ENCODE results near the gene ASAH2.

- TF ChIP-seq CTCF (IDR thresholded peaks at IDR 0.05) (no peak), EZH2 (IDR thresholded peaks at IDR 0.05; ENCODE audit: borderline replicate concordance, insufficient read depth, low read depth, low read length, poor library complexity, severe bottlenecking) (no peak)
Observed at GRCh38 chr10:50210876-50211275, 40.4 kb downstream of the ASAH2 start.

Data from B cell (primary cell).